ENCODE measurements around the gene TRIM31.

GRCh38 chr6:30130179-30130679, 17.3 kb upstream of the TRIM31 start:
- TF ChIP-seq CTCF (IDR thresholded peaks at IDR 0.05) (no peak), POLR2A (IDR thresholded peaks at IDR 0.05) (no peak)

Data from tibial nerve (tissue), 3 donors.